Pons (tissue), 1 donor: ENCODE measurements around the gene CXXC5.

Source experiments
- DNase-seq: peaks from one replicate; pipeline ENCODE4 v3.0.0-alpha.2; 2016; ENCODE audit warnings: low spot score

Gene CXXC5

DNA sequence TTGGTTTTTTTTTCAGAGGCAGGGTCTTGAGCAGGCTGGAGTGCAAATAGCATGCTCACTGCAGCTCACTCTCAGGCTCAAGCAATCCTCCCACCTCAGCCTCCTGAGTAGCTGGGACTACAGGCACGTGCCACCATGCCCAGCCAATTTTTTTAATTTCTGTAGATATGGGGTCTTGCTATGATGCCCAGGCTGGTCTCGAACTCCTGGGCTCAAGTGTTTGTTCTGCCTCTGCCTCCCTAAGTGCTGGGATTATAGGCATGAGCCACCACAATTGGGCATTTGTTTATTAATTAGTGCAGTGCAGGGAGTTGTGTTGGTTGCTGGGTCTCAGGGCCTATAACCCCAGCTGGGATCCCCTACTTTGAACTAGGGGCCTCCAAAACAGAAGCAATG, 47.0 kb downstream of the CXXC5 start:
- DNase-seq, result no peak

GRCh38 chr5:139696167-139696893, 48.2 kb downstream of the CXXC5 start:
- no peak for DNase-seq

GRCh38 chr5:139696894-139697658, 48.9 kb downstream of the CXXC5 start:
- no peak for DNase-seq

DNA sequence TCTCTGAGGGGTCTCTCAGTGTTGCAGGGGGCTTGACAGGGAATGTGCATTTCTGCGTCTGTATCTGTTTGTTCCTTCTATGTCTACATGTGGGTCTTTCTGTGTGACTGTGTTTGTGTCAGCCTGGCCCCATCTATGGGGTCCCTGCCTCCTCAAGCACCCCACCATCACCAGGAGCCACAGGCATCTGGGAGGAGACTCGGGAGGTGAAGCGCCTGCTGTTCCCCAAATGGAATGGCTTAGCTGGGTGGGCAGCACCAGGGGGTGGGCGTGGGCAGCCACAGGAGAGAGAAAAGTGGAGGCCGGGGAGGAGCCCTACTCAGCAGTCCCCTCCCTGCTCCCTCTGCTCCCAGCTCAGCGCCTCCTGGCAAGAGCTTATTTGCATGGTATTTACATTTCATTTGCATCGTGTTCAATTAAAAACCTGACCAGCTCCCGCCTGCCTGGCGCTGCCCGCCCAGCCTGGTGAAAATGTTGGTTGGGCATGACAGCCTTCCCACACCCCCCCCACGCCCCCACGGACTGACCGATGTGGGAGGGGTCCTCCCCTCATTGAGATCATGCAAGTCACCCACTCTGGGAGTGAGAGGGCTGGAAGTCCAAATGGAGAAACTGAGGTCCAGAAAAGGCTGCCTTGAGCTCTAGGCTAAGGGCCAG, 50.5 kb downstream of the CXXC5 start:
- peak; percentile 89 for DNase-seq

DNA sequence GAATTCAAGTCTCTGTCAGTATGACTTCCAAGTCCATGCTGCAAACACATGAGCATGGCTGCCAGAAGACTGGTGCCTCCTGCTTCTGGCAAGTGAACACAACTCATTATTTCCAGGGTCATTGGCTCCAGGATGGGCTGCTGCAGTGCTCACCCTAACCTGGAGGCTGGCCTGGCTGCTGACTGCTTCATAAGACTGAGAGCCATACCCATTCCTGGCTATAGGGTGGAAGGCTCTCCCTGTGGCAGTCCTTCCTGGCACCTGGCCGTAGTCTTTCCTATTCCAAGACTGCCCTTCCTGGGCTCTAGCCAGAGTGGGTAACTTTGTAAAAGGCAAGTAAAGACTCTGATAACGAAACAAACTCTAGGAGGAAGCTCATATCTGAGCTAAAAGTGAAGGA, 51.2 kb downstream of the CXXC5 start:
- DNase-seq, result no peak

GRCh38 chr5:139700711-139701055, 52.5 kb downstream of the CXXC5 start:
- DNase-seq, result no peak

- DNase-seq, result no peak
Observed at GRCh38 chr5:139701056-139701741, 53.0 kb downstream of the CXXC5 start.

DNA sequence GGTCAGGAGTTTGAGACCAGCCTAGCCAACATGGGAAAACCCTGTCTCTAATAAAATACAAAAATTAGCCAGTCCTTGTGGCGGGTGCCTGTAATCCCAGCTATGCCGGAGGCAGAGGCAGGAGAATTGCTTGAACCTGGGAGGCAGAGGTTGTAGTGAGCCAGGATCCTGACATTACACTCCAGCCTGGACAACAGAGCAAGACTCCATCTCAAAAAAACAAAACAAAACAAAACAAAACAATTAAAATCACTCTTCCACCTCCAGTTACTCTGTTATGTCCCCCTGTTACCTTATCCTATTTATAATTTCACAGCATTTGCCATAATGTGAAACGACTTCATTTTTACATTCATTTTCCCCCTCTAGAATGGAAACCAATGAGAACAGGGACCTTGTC, 54.4 kb downstream of the CXXC5 start:
- DNase-seq, result no peak

DNA sequence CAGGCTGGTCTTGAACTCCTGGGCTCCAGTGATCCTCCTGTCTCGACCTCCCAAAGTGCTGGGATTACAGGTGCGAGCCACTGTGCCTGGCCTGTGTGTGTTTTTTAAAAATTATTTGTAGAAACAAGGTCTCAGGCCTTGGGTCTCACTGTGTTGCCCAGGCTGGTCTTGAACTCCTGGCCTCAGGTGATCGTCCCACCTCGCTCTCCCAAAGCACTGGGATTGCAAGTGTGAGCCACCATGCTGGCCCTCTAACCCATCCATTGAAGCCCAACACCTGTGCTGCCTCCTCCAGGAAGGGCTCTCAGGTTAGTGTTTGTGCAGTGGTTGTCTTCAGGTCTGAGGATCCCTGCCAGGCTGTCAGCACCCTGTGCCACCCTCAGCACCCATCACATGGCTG, 56.6 kb downstream of the CXXC5 start:
- no peak for DNase-seq

DNA sequence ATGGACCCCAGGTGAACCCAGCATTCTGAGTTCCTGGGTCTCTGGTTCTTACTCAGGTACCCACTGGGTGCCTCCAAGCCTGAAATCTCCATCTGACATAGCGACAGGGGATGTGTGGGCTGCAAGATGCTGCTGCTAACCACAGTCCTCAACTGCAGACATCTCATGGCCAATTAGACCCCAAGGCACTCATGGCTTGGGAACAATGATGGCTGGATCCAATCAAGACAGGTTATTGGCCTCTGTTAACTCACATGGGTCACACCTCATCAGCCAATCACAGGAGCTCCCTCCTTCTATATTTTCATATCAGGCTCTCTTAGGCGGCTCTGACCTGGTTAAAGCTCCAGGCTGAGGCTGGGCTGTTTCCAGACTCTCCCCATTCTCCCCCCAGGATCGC, 57.0 kb downstream of the CXXC5 start:
- DNase-seq, result no peak

- DNase-seq, result no peak
Observed at GRCh38 chr5:139705655-139706587, 57.8 kb downstream of the CXXC5 start.

DNA sequence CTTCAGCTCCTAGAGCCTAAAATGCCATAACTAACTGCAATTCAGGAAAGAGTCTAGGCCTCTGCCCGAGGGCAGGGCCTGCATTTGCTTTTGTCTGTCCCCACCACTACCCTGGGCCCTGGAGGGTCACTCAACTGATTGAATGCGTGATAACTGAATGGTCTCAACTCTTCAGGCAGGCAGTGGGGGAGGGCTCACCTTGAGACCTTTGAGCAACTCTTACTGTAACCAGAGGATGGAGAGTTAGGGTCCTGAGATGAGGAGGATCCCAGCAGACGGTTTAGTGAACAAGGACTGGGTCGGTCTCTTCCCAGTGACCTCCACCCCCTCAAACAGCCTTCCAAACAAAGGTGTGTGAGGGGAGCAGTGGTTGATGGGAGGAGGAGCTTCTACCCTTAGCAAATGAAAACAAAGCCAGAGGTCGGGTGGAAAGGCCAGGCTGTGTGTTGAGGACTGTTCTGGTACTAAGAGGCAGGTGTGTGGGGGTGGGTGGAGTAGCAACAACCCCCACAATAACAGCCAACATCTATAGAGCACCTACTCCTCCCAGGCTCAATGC, 59.4 kb downstream of the CXXC5 start:
- no peak for DNase-seq

GRCh38 chr5:139708434-139708861, 60.3 kb downstream of the CXXC5 start:
- no peak for DNase-seq

DNA sequence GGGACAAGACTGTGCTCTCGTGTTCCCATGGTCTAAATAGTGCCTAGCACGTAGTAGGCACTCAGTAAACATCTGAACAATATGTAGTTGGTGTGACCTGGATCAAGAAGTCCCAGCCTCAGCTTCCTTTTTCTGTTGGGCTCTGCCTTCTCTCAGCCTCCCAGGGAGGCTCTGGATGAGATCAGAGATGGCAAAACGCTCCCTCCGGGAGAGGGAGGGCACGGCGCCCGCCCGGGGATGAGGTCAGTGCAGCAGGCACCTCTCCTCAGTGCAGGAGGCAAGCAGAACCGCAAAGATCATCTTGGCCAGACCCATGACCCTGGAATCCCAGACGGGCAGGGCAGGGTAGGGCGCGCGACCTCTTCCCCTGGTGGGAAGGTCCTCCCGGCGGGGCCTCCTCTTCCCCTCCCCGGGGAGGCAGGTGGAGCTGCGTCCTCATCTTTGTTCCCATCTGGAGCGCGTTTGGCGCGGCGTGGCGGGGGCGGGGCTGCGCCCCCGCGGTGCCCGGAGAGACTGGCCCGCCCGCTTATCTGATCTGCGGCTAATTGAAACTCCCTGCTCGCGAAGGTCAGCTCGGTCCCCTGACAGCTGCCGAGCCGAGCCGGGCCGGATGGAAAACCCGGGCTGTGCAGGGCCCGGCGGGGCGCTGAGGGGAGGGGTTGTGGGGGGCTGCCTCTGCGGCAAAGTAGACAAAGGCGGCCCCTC, 60.9 kb downstream of the CXXC5 start:
- DNase-seq, result peak; percentile 63

GRCh38 chr5:139709582-139710318, 61.6 kb downstream of the CXXC5 start:
- no peak for DNase-seq

GRCh38 chr5:139710319-139711066, 62.3 kb downstream of the CXXC5 start:
- no peak for DNase-seq

- DNase-seq, result no peak
Observed at GRCh38 chr5:139711067-139711905, 63.1 kb downstream of the CXXC5 start.

DNA sequence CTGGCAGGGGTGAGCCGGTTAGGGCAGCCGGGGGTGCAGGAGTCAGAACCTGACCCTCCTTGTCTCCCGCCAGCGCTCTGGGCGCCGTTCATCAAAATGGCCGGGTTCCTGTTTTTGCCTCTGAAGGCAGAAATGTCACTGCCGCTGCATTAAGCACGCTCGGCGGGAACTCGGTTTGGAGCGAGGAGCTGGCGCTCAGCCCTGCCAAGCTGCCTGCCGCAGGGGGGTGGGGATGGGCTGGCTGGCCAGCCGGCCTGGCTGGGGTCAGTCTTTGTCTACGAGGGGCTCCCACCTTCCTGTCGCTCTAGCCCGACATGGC, 63.7 kb downstream of the CXXC5 start:
- DNase-seq, result no peak
